Measurements from ENCODE around the gene DPF3.
"Not testable (repeated sequence)": the region's sequence is repeated elsewhere in the genome, so short reads cannot be mapped to it uniquely, and the experiment has no call there.

Gene DPF3

GRCh38 chr14:72758993-72759392, 134.9 kb downstream of the DPF3 start:
- DNase-seq = no peak

- DNase-seq = no peak
Observed at GRCh38 chr14:72758420-72758819, 135.5 kb downstream of the DPF3 start.

GRCh38 chr14:72756967-72757366, 136.9 kb downstream of the DPF3 start:
- DNase-seq = no peak

GRCh38 chr14:72755766-72756165, 138.1 kb downstream of the DPF3 start:
- no peak for DNase-seq

GRCh38 chr14:72754949-72755348, 139.0 kb downstream of the DPF3 start:
- DNase-seq = no peak

- DNase-seq = no peak
Observed at GRCh38 chr14:72753879-72754400, 140.0 kb downstream of the DPF3 start.

- no peak for DNase-seq
Observed at GRCh38 chr14:72753044-72753710, 140.7 kb downstream of the DPF3 start.

GRCh38 chr14:72752034-72752412, 141.9 kb downstream of the DPF3 start:
- no peak for DNase-seq

GRCh38 chr14:72751276-72752033, 142.4 kb downstream of the DPF3 start:
- no peak for DNase-seq

- not testable (repeated sequence) for DNase-seq
Observed at GRCh38 chr14:72748921-72749320, 145.0 kb downstream of the DPF3 start.

GRCh38 chr14:72747652-72748051, 146.2 kb downstream of the DPF3 start:
- no peak for DNase-seq

GRCh38 chr14:72745991-72746980, 147.6 kb downstream of the DPF3 start:
- DNase-seq = no peak

- no peak for DNase-seq
Observed at GRCh38 chr14:72745546-72745945, 148.4 kb downstream of the DPF3 start.

- DNase-seq = no peak
Observed at GRCh38 chr14:72744416-72745120, 149.3 kb downstream of the DPF3 start.

- no peak for DNase-seq
Observed at GRCh38 chr14:72743626-72744025, 150.3 kb downstream of the DPF3 start.

GRCh38 chr14:72742838-72743195, 151.1 kb downstream of the DPF3 start:
- DNase-seq = no peak

- no peak for DNase-seq
Observed at GRCh38 chr14:72742118-72742837, 151.6 kb downstream of the DPF3 start.

- no peak for DNase-seq
Observed at GRCh38 chr14:72741826-72742117, 152.1 kb downstream of the DPF3 start.

GRCh38 chr14:72740966-72741825, 152.7 kb downstream of the DPF3 start:
- DNase-seq = no peak

GRCh38 chr14:72740504-72740961, 153.4 kb downstream of the DPF3 start:
- no peak for DNase-seq

Measured in KG1 (cell line).